Spleen (tissue), 11 donors: Measurements from ENCODE around the gene AKAP6. TPM values are rescaled to one million over a fixed set of nuclear protein-coding genes. Genes with fewer than 3 reads are reported as not detected.

Experiments
- DNase-seq: peaks from one replicate; pipeline ENCODE4 v3.0.0-alpha.2; 2020
- H3K27ac ChIP-seq, 8 donors: fragments of 200-600 bp; sonication (generic) in 7 of 8; 1 replicate in 4 of 8; 2 replicates in 4 of 8; pipeline versions ENCODE4 v1.5.0 to v1.8.0; 2016 to 2021; ENCODE audit warnings: inconsistent platforms in 4 of 8, mild to moderate bottlenecking in 4 of 8, moderate library complexity in 1 of 8
- H3K27me3 ChIP-seq, 7 donors: fragments of 200-600 bp; sonication (generic) in 6 of 7; replicated peaks in 1 of 7; 1 replicate in 4 of 7; 2 replicates in 3 of 7; pipeline versions ENCODE4 v1.5.0 to v1.8.0; 2016 to 2021; ENCODE audit warnings: inconsistent platforms in 3 of 7, mild to moderate bottlenecking in 1 of 7
- H3K36me3 ChIP-seq, 6 donors: fragments of 200-600 bp; sonication (generic) in 5 of 6; 1 replicate in 4 of 6; 2 replicates in 2 of 6; pipeline versions ENCODE4 v1.5.0 to v1.8.0; 2016 to 2021; ENCODE audit warnings: inconsistent platforms in 2 of 6
- H3K4me1 ChIP-seq, 6 donors: fragments of 200-600 bp; sonication (generic) in 5 of 6; 1 replicate in 3 of 6; 2 replicates in 3 of 6; pipeline versions ENCODE4 v1.5.0 to v1.8.0; 2016 to 2021; ENCODE audit warnings: inconsistent platforms in 3 of 6
- H3K4me3 ChIP-seq, 8 donors: fragments of 200-600 bp; sonication (generic) in 7 of 8; 1 replicate in 4 of 8; 2 replicates in 4 of 8; pipeline versions ENCODE4 v1.5.0 to v1.8.0; 2016 to 2021; ENCODE audit warnings: inconsistent platforms in 4 of 8, mild to moderate bottlenecking in 4 of 8, moderate library complexity in 2 of 8
- H3K9me3 ChIP-seq, 8 donors: fragments of 200-600 bp; sonication (generic) in 7 of 8; 1 replicate in 4 of 8; 2 replicates in 4 of 8; pipeline versions ENCODE4 v1.5.0 to v1.8.0; 2016 to 2021; ENCODE audit warnings: inconsistent platforms in 4 of 8
- POLR2A ChIP-seq, 3 donors: fragments of 450-650 bp; IDR thresholded peaks; one replicate each; pipeline ENCODE4 v1.5.1; 2017; ENCODE audit warnings: antibody characterized with exemption in 3 of 3, mild to moderate bottlenecking in 1 of 3
- POLR2AphosphoS5 ChIP-seq, 3 donors: sonication (generic); formaldehyde crosslinking; IDR thresholded peaks; one replicate each; pipeline ENCODE4 v1.5.1; 2017; ENCODE audit warnings: antibody characterized with exemption in 3 of 3
- WGBS, 5 donors: extraction: QIAGEN DNeasy Blood & Tissue Kit in 3 of 5; methylation state at CpG; one replicate each; pipeline versions ENCODE4 v1.1.5 to v1.1.7; 2013 to 2018; 5-methylcytosine and 5-hydroxymethylcytosine counted together
- intact Hi-C: fragments of 100-400 bp; cut with DNase I; formaldehyde crosslinking; loops from one replicate; pipeline ENCODE4 v1.15.0; 2023; ENCODE audit warnings: low total_unique reads
- polyA plus RNA-seq, 3 donors: library from polyadenylated mRNA; stranded (reverse); fragments of 200-250 nt; gene quantifications; one replicate each; pipeline ENCODE4 v1.2.1, GENCODE V29; 2013
- total RNA-seq, 7 donors: library from RNA; depleted of rRNA in 3 of 7; stranded (reverse); fragments of >200 nt in 3 of 7; fragmentation: NEBNext Ultra II Directional in 4 of 7; extraction: Animal tissue kit (Norgen Biotek cat#: 25700) in 4 of 7; gene quantifications; one replicate each; pipeline versions ENCODE4 v1.1.0 to v1.2.1, GENCODE V29; 2016 to 2021
- TF ChIP-seq, protein P1 (sequence below), 11 experiments: fragments of 200-600 bp in 7 of 11; fragments of 450-650 bp in 4 of 11; sonication (generic) in 4 of 11; IDR thresholded peaks in 8 of 11; conservative IDR thresholded peaks in 3 of 11; 1 replicate in 7 of 11; 2 replicates in 4 of 11; pipeline versions ENCODE4 v1.4.0 to v1.8.0; 2016 to 2021; ENCODE audit warnings: antibody characterized with exemption in 11 of 11, inconsistent platforms in 4 of 11, mild to moderate bottlenecking in 1 of 11
- donor health status: healthy with polysubstance abuse.
- donor health status: DM: no; HTN: no; CAD: no; lungs with moderate emphysema.
- donor health status: DM: no; HTN: no; CAD: no.
- donor health status: Bipolar disorder and iron deficiency.
- donor health status: healthy.
- donor health status: DM: no; HTN: no; CAD: no.
- donor health status: DM: yes; HTN: yes; CAD: no.

Gene AKAP6
- total and polyA plus RNA-seq, 10 donors = 0.20 to 12.1 (median 4.8) TPM

DNA sequence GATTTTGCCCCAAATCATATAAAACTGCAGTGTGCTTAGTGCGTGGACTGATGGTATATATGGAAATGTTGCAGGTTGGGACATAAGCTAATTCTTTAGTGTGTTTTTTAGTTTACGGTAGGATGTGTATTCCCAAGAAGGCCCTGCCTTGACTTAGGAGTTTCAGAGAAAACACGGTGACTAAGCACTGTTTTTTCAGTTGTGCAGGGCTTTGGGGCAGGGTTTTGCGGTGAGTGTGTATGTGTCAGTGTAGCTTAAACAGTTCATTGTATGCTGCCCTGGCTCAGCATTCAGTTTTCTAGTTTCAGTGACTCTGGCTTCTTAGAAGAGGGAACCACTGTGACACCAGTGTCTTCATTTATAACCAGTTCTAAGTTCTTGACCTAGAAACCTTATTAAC is 101.2 kb downstream of the AKAP6 start:
- H3K9me3 ChIP-seq = no peaks in the 10 kb centered on the region
- H3K27ac ChIP-seq = no peak overlapping the region
- H3K4me1 ChIP-seq = no peaks in the 10 kb centered on the region
- no peak for TF ChIP-seq POLR2A (IDR thresholded peaks at IDR 0.05)
- TF ChIP-seq, protein P1, sequence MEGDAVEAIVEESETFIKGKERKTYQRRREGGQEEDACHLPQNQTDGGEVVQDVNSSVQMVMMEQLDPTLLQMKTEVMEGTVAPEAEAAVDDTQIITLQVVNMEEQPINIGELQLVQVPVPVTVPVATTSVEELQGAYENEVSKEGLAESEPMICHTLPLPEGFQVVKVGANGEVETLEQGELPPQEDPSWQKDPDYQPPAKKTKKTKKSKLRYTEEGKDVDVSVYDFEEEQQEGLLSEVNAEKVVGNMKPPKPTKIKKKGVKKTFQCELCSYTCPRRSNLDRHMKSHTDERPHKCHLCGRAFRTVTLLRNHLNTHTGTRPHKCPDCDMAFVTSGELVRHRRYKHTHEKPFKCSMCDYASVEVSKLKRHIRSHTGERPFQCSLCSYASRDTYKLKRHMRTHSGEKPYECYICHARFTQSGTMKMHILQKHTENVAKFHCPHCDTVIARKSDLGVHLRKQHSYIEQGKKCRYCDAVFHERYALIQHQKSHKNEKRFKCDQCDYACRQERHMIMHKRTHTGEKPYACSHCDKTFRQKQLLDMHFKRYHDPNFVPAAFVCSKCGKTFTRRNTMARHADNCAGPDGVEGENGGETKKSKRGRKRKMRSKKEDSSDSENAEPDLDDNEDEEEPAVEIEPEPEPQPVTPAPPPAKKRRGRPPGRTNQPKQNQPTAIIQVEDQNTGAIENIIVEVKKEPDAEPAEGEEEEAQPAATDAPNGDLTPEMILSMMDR (IDR thresholded peaks at IDR 0.05 in 8 of 11, conservative IDR thresholded peaks at IDR 0.05 in 3 of 11) = no peak
- no peaks in the 10 kb centered on the region for H3K27me3 ChIP-seq
- WGBS, 5 donors = 84 to 94% (median 92%) methylated on average over 4 of the region's 4 CpGs
- no peak for DNase-seq
- intact Hi-C loops = no loop called here
- H3K36me3 ChIP-seq = no peaks in the 10 kb centered on the region
- no peak overlapping the region for H3K4me3 ChIP-seq

DNA sequence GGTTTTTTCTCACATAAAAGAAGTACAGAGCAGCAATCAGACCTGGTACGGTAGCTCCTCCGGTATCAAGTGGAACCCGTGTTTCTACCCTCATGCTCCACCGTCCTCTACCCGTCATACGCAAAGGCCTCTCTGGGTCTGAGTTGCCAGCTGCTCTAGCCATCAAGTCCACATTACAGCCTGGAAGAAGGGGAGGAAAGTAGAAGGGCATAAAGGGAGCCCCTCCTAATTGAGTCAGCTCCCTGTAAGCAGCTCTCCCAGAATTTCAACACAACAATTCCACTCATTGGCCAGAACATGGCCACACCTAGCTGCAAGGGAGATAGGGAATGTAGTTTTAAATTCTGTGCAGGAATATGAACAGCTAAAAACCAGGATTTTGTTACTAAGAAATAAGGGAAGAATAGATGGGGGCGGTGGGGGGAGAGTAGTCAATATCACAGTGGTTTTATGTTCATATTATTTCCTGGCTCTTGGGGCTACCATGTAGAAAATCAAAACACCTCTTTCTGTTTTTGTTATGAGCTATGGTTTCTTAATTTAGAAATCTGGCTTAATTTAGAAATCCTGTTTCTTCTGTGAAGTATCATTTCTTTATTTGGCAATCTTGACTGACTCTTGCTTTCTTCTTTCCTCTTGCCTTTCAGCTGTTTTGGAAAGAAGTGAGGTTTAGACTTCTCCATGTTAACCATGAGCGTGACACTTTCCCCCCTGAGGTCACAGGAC is 103.9 kb downstream of the AKAP6 start:
- H3K27ac ChIP-seq = no peak overlapping the region
- TF ChIP-seq, protein P1 (IDR thresholded peaks at IDR 0.05 in 8 of 11, conservative IDR thresholded peaks at IDR 0.05 in 3 of 11) = no peak
- no peak for TF ChIP-seq POLR2AphosphoS5 (IDR thresholded peaks at IDR 0.05)

DNA sequence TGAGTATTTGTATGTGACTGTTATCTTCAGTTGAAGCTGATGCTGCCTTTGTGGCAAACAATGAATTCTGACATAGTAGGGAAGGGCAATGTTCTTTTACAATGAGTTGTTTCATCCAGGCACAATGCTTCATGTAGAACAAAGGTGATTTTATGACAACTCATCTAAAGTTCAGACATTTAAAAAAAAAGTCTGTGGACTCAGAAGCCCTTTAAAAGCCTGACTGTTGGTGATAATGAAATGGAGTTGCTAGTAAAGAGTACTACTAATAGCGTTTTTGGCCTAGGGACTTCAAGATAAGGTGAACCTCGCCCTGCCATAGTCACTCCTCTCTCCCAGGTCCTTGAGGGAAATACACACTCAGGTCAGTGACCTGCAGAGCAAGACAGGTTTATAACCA is 105.1 kb downstream of the AKAP6 start:
- Histone ChIP-seq H3K27me3 (no peaks in the 10 kb centered on the region), H3K36me3 (no peaks in the 10 kb centered on the region), H3K9me3 (no peaks in the 10 kb centered on the region), H3K4me1 (peaks cover 0 to 7% (median 0%) of the 10 kb centered on the region in 6 donors), H3K27ac (no peak overlapping the region), H3K4me3 (no peak overlapping the region)
- 64 to 92% (median 83%) methylated on average over 2 of the region's 2 CpGs for WGBS, 5 donors
- TF ChIP-seq, protein P1 (IDR thresholded peaks at IDR 0.05 in 8 of 11, conservative IDR thresholded peaks at IDR 0.05 in 3 of 11) = no peak
- TF ChIP-seq POLR2A (IDR thresholded peaks at IDR 0.05) (no peak), POLR2AphosphoS5 (IDR thresholded peaks at IDR 0.05) (no peak)
- intact Hi-C loops = no loop called here
- no peak for DNase-seq

More for the DNA sequence above, 103.9 kb downstream of the AKAP6 start:
- no peaks in the 10 kb centered on the region for H3K9me3 ChIP-seq
- no peaks in the 10 kb centered on the region for H3K27me3 ChIP-seq
- no peak for DNase-seq
- no peaks in the 10 kb centered on the region for H3K4me1 ChIP-seq
- no peaks in the 10 kb centered on the region for H3K36me3 ChIP-seq
- intact Hi-C loops = no loop called here
- no peak overlapping the region for H3K4me3 ChIP-seq
- 80 to 96% (median 86%) methylated on average over 8 of the region's 8 CpGs for WGBS, 5 donors

DNA sequence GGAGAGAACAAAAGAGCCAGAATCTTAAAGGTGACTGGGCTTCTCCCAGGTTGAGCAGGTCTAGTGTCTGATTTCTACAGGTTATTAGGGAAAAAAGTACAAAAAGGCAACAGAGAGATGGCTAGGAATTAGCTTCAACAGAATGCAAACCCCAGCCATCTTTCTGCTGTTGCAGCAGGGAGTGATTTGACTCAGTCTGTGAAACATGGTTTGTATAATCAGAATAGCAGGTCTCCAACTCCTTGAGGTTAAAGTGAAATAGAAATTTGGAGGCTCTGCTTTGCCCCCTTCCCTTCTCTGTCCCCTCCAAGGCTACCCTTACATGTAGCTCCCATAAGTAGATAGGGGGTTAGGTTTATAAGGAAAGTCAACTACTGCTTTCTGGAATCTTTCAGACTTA is 105.8 kb downstream of the AKAP6 start:
- H3K27me3 ChIP-seq = no peaks in the 10 kb centered on the region
- no peak for DNase-seq
- peaks cover 0 to 2% (median 0%) of the 10 kb centered on the region in 8 donors for H3K9me3 ChIP-seq
- H3K36me3 ChIP-seq = no peaks in the 10 kb centered on the region
- peaks cover 0 to 7% (median 0%) of the 10 kb centered on the region in 6 donors for H3K4me1 ChIP-seq
- no peak overlapping the region for H3K4me3 ChIP-seq
- no peak for TF ChIP-seq POLR2A (IDR thresholded peaks at IDR 0.05)
- TF ChIP-seq, protein P1 (IDR thresholded peaks at IDR 0.05 in 8 of 11, conservative IDR thresholded peaks at IDR 0.05 in 3 of 11) = no peak
- TF ChIP-seq POLR2AphosphoS5 (IDR thresholded peaks at IDR 0.05) = no peak
- H3K27ac ChIP-seq = no peak overlapping the region
- intact Hi-C loops = no loop called here
